NCI-H1105 treated with DMSO at 0.1 percent for 48 hours (cell line): ENCODE measurements around the gene SDK1.
"Not testable (repeated sequence)": the region's sequence is repeated elsewhere in the genome, so short reads cannot be mapped to it uniquely, and the experiment has no call there.

Experiments used
- DNase-seq: peaks from one replicate; lab custom pipeline; 2025; lab: John Stamatoyannopoulos, UW

SDK1 gene

DNA sequence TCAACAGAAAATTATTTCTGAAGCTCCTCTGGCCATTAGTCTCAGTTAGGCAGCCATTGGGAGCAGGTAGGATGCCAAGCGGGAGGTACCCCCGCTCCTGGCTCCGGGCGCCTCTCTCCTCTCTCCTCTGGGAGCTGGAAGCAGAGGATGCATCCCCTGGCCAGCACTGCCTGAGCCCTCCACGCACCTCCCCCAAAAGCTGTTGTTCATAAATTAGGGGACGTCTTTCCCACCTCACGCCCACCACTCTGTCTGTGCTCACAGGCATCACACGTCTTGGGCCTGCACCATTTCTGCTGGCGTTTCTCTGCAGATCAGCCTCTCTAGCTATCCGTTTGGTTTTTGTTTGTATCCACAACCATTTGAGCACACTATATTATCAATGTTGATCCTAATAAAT, 772.0 kb downstream of the SDK1 start:
- no peak for DNase-seq

DNA sequence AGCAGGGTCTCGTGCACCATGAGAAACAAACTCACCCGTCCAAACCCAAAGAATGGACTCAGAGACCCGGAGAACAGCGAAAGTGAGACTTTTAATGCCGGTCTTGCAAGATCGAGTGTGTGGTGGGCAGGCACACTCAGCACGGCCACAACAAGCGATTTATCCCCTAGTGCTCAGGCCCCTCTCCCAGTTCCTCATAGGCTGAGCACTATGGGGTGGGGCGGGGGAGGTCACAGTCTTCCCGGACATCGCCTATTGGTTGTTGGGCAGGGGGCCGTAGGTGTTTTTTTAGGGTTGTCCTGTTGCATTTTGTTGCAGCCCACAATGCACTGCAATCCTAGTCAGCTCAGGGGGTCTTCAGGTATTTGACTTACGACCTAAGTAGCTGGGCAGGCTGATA, 772.7 kb downstream of the SDK1 start:
- DNase-seq: no peak

DNA sequence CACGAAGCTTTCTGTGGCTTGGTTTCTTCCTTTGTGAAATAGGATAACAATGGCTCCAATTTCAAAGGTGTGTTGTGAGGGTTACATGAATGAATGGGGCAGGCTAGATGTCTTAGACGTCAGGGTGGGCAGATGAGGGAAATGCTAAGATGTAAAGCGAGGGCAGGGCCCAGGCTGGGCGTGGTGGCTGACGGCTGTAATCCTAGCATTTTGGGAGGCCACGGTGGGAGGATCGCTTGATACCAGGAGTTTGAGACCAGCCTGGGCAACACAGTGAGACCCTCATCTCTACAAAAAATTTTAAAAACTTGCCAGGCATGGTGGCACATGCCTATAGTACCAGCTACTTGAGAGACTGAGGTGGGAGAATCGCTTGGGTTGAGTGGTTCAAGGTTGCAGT, 773.4 kb downstream of the SDK1 start:
- DNase-seq: no peak

- DNase-seq: no peak
Observed at GRCh38 chr7:4074994-4075393, 773.9 kb downstream of the SDK1 start.

GRCh38 chr7:4076701-4077294, 775.7 kb downstream of the SDK1 start:
- no peak for DNase-seq

DNA sequence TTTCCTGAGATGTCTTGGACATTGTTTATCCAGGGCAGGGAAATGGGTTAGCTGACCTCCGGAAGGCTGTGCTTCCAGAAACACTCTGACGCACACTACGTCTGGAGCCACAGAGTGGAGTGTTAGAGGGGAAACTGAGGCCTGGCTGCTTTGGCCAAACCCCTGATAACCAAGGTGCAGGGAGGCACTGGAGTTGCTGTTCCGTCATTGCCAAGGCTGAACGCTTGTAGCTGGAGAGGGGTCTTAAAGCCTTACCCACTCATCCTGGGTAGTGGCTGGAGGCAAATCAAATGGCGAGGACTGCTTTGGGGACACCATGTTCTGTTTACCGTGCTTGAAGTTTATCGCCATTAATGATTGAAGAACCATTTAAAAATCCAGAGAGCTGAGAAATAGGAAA, 776.9 kb downstream of the SDK1 start:
- DNase-seq: no peak

DNA sequence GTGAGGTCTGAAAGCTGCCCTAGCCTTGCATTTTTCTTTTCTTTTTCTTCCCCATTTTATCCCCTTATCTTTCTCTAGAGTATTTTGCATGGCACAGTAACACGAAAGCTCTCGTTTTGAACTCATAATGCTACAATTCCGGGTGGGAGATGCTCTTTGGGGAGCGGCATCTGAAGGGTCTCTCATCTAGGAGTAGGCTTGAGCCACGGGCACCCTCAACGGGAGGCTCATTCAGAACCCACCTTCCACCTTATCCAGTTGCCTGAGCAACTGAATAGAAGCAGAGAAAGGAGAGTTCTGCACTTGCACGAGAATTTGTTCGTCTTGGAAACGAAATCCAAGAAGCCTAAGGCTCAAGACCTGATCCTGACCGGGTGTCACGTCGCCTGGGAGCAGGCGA, 777.5 kb downstream of the SDK1 start:
- no peak for DNase-seq

DNA sequence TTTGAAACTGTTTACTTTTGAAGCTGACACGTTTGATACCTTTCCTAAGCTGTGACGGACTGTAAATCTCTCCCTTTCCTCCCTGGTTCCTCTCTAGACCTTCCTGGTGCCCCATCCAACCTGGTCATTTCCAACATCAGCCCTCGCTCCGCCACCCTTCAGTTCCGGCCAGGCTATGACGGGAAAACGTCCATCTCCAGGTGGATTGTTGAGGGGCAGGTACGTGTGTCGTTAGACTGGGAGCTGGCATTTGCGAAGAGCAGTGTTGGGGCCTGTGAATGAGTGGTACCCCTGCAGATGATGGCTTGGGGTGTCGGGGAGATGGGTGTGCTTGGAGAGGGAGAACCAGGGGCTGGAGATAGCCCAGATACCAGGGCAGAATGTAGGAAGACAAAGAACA, 778.3 kb downstream of the SDK1 start:
- DNase-seq: no peak

DNA sequence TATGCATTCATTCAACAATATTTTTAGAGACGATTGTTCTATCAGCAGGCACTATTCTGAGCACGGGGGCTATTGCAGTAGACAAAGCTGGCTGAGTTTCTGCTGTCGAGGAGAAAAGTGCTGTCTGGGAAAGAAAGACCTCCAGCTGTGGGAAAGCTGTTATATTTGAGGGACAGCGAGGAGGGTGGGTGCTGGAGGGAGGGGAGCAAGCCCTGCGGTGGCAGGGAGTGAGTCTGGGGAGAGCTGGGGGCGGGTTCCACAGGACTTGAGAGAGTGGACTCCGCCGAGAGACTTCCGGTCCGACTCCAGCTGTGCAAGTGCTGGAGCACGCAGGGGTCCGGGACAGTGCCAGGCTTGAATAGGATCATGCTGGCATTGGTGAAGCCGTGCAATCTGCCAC, 778.9 kb downstream of the SDK1 start:
- no peak for DNase-seq

- DNase-seq: no peak
Observed at GRCh38 chr7:4080954-4081353, 779.9 kb downstream of the SDK1 start.

DNA sequence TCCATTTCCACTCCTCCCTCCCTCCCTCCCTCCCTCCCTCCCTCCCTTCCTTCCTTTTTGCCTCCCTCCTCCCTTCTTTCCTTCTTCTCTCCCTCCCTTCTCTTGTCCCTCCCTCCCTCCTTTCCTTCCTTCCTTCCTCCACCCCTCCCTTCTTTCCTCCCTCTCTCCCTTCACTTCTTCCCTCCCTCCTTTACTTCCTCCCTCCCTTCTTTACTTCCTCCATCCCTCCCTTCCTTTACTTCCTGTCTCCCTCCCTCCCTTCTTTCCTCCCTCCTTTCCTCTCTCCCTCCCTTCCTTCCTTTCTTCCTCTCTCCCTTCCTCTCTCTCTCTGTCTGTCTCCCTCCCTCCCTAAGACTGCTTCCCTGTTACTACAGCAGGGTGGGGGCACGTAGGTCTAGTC, 782.5 kb downstream of the SDK1 start:
- no peak for DNase-seq

DNA sequence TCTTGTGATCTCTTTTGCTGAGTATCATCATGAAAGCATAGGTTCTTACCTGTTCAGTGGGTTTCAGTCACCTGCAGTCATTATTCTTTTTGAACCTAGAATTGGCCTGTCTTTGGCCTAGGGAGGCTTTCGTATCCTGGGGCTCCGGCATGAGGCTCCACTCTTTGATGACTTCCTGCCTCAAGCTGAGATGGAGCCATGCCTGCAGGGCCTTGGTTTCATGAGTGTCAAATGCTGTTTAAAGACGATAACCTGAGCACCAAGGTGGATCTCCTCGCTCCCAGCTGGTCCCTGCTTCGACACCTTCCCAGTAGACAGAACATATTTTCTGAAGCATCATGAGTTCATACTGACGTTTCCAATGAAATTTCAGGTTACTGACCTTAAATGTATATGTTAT, 783.2 kb downstream of the SDK1 start:
- no peak for DNase-seq

GRCh38 chr7:4085937-4086691, 785.1 kb downstream of the SDK1 start:
- no peak for DNase-seq

DNA sequence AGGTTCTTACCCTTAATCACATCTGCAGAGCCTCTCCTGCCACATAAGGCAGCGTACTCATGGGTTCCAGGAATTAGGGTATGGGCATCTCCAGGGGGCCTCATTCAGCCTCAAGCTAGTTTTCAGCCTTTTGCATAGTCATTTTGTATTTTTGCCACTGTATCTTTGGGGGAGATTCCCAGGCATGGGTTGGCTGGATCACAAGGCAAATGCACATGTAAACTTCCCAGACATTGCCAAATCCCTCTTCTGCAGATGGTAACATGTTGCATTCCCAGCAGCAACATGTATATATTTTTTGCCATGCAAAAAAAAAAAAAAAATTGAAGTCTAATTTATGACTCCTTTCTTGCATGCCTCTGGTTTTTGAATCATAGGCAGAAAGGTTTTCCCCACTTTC, 785.7 kb downstream of the SDK1 start:
- no peak for DNase-seq

DNA sequence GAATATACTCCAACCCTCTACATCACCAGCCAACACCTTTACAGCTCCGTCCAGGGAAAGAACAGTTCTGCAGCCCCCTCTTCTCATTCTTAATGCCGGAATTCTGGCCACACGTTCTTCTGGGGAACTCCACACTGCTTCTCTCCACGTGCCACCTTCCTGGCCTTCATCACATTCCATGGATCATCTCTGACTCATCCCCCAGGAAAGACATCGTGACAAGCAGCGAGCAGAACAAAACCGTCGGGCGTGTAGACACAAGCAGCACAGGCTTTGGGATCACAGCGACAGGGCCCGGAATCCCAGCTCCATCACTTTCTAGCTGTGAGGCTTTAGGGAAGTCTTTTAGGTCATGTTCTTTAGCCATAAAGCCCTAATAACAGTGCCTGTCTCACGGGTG, 790.7 kb downstream of the SDK1 start:
- no peak for DNase-seq

GRCh38 chr7:4093035-4093434, 792.0 kb downstream of the SDK1 start:
- no peak for DNase-seq

DNA sequence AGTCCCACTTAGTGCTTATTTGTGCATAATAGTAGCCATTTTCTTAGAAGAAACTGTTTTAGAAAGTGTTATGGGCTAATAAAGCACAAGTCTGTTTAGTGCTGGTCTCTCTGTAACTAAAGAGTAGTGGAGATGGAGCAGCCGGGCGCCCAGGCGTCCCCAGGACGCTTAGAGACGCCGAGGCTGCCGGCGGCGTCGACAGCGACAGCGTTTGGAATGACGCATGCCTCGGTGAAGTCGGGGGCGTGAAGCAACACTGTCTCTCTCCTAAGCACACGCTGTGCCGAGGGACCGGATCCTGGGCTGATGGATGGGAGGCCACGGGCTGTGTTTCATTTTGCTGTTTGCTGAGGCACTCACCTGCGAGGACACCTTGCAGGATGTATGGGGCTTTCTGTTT, 792.4 kb downstream of the SDK1 start:
- no peak for DNase-seq

GRCh38 chr7:4094158-4094557, 793.1 kb downstream of the SDK1 start:
- DNase-seq: not testable (repeated sequence)

- no peak for DNase-seq
Observed at GRCh38 chr7:4097001-4097609, 796.1 kb downstream of the SDK1 start.

- no peak for DNase-seq
Observed at GRCh38 chr7:4098169-4098568, 797.1 kb downstream of the SDK1 start.

- DNase-seq: no peak
Observed at GRCh38 chr7:4099651-4100050, 798.6 kb downstream of the SDK1 start.

- no peak for DNase-seq
Observed at GRCh38 chr7:4100148-4100547, 799.1 kb downstream of the SDK1 start.

DNA sequence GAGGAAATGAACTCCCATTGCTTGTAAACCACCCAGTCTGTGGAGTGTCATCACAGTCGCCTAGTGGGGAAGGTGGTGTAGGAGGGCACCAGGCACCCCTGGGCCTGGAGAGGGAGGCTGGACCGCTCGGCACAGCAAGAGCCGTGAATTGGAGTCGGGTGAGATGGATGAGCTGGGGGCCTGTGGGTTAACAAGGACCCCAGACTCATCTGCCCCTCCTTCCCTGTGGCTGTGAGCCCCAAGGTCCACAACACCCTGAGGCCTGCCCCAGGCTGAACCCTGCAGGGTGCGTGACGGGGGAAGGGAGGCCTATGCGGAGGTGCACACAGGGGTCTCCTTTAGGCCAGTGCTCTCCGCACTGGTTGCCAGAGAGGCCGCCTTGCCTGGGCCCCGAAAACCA, 799.6 kb downstream of the SDK1 start:
- no peak for DNase-seq
